A673 (cell line): Measurements from ENCODE around the gene CDK14.

Experiments
- CTCF ChIP-seq: fragments of 300-800, 200-600 bp; sonication (generic); conservative IDR thresholded peaks from 2 replicates; pipeline ENCODE4 v1.5.1; 2017; ENCODE audit warnings: low read depth, mild to moderate bottlenecking, antibody characterized with exemption, low read length, moderate library complexity, mixed read lengths
- EZH2 ChIP-seq: fragments of 200-600 bp; sonication (generic); IDR thresholded peaks from 2 replicates; pipeline ENCODE4 v1.6.1; 2017; ENCODE audit warnings: borderline replicate concordance, low read depth, mild to moderate bottlenecking, mixed read lengths, antibody characterized with exemption, low read length; ENCODE audit not compliant: poor library complexity, severe bottlenecking

DNA sequence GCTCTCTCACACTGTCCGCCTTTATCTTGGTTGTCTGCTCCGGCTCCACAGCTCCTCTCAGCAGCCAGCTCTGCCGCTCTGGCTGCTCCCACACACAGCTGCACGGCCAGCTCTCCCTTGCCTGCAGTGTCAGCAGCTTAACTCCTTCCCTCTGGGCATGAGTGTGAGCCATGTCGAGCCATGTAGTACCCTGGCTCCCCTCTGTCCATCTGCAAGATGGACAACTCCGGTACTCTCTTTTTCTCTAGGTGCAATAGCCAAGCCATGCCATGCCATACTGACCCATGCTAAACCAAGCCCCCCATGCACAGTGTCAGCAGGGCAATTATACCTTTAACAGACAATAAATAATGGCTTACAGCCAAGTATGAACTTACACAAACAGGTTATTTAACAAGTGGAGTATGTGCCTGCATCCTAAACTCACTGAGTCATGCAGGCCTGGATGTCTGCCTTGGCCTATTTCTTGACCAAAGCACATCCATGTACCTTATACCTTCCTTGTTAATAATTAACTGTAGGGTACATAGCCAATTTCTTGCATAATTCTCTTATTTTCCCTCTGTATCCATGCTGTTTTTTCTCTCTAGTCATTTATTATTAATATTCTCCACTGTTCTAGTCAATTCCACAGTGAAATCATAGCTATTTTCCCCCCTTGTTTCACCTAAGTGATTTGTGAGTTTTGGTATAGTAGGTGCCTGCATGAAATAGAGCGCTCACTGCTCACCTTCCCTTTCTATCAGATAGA is 170.9 kb downstream of the CDK14 start:
- no peak for TF ChIP-seq CTCF
- no peak for TF ChIP-seq EZH2
